Sigmoid colon (tissue), 7 donors: ENCODE results near the gene PVALEF. TPM values are rescaled to one million over a fixed set of nuclear protein-coding genes. Genes with fewer than 3 reads are reported as not detected.

Experiments
- DNase-seq: peaks from one replicate; pipeline ENCODE4 v3.0.0-alpha.2; 2019
- H3K27ac ChIP-seq, 4 donors: fragments of 200-600 bp; sonication (generic); one replicate each; pipeline ENCODE4 v1.5.1; 2016 to 2019; ENCODE audit warnings: mild to moderate bottlenecking in 1 of 4
- H3K27me3 ChIP-seq, 3 donors: fragments of 200-600 bp; sonication (generic); one replicate each; pipeline ENCODE4 v1.5.1; 2019; ENCODE audit warnings: mild to moderate bottlenecking in 1 of 3
- H3K36me3 ChIP-seq, 4 donors: fragments of 200-600 bp; sonication (generic); one replicate each; pipeline ENCODE4 v1.5.1; 2016 to 2019
- H3K4me1 ChIP-seq, 4 donors: fragments of 200-600 bp; sonication (generic); one replicate each; pipeline ENCODE4 v1.5.1; 2017 to 2019
- H3K4me3 ChIP-seq, 4 donors: fragments of 200-600 bp; sonication (generic); one replicate each; pipeline ENCODE4 v1.5.1; 2017 to 2019; ENCODE audit warnings: mild to moderate bottlenecking in 2 of 4, moderate library complexity in 1 of 4
- H3K9me3 ChIP-seq, 4 donors: fragments of 200-600 bp in 3 of 4; sonication (generic) in 3 of 4; one replicate each; pipeline versions ENCODE4 v1.5.1 to v1.6.1; 2013 to 2019
- EP300 ChIP-seq, 4 donors: sonication (generic); formaldehyde crosslinking; IDR thresholded peaks; one replicate each; pipeline ENCODE4 v1.6.1; 2017; ENCODE audit warnings: antibody characterized with exemption in 4 of 4
- POLR2A ChIP-seq, 2 donors: fragments of 450-650 bp; IDR thresholded peaks; one replicate each; pipeline ENCODE4 v1.6.1; 2016; ENCODE audit warnings: antibody characterized with exemption in 2 of 2, mild to moderate bottlenecking in 2 of 2, moderate library complexity in 2 of 2
- POLR2AphosphoS5 ChIP-seq, 4 donors: sonication (generic); formaldehyde crosslinking; IDR thresholded peaks; one replicate each; pipeline ENCODE4 v1.6.1; 2017; ENCODE audit warnings: antibody characterized with exemption in 4 of 4
- WGBS, 2 donors: extraction: QIAGEN DNeasy Blood & Tissue Kit; methylation state at CpG; one replicate each; pipeline ENCODE4 v1.1.7; 2013; 5-methylcytosine and 5-hydroxymethylcytosine counted together
- intact Hi-C: fragments of 100-400 bp; cut with DNase I; formaldehyde crosslinking; loops from one replicate; pipeline ENCODE4 v1.15.1; 2023
- polyA plus RNA-seq, 3 donors: library from polyadenylated mRNA; stranded (reverse); fragments of 200-250 nt; gene quantifications; one replicate each; pipeline ENCODE4 v1.2.3, GENCODE V29; 2013
- total RNA-seq, 4 donors: library from RNA; depleted of rRNA; stranded (reverse); fragments of >200 nt; gene quantifications; one replicate each; pipeline ENCODE4 v1.1.0, GENCODE V29; 2016
- TF ChIP-seq, protein P1 (sequence below), 4 experiments: fragments of 450-650 bp in 3 of 4; fragments of 200-600 bp in 1 of 4; IDR thresholded peaks; one replicate each; pipeline ENCODE4 v1.5.1; 2016 to 2019; ENCODE audit warnings: antibody characterized with exemption in 4 of 4, mild to moderate bottlenecking in 3 of 4, moderate library complexity in 2 of 4
- donor health status: healthy with polysubstance abuse.
- donor health status: Bipolar disorder and iron deficiency.
- donor health status: healthy.

Gene PVALEF
- total and polyA plus RNA-seq, 7 donors: not detected

DNA sequence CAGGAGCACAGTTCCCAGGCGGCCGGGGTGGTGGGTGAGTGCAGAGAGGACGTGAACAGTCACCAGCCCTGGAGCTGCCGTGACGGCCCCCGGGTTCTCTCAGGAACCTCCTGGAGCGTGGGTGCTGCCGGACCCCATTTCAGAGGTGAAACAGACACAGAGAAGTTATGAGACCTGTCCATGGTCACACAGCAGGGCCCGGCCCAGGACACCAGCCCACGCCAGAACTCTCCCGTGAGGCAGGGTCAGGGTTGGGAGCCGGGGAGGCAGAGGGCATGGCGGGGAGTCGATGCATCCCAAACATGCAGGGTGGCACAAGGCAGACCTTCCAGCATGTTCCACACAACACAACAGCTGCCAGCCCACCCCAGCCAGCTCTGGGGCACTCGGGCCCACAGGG, 3.8 kb upstream of the PVALEF start:
- WGBS, 2 donors: 91 to 96% methylated on average over 15 of the region's 15 CpGs
- Histone ChIP-seq H3K36me3 (no peaks in the 10 kb centered on the region), H3K27ac (no peak overlapping the region), H3K4me1 (peaks cover 0 to 8% (median 7%) of the 10 kb centered on the region in 4 donors), H3K9me3 (no peaks in the 10 kb centered on the region), H3K27me3 (peaks cover 1 to 22% (median 6%) of the 10 kb centered on the region in 3 donors), H3K4me3 (no peak overlapping the region)
- intact Hi-C loops: no loop called here
- TF ChIP-seq EP300 (IDR thresholded peaks at IDR 0.05) (no peak), POLR2A (IDR thresholded peaks at IDR 0.05) (no peak), POLR2AphosphoS5 (IDR thresholded peaks at IDR 0.05) (no peak)
- TF ChIP-seq, protein P1, sequence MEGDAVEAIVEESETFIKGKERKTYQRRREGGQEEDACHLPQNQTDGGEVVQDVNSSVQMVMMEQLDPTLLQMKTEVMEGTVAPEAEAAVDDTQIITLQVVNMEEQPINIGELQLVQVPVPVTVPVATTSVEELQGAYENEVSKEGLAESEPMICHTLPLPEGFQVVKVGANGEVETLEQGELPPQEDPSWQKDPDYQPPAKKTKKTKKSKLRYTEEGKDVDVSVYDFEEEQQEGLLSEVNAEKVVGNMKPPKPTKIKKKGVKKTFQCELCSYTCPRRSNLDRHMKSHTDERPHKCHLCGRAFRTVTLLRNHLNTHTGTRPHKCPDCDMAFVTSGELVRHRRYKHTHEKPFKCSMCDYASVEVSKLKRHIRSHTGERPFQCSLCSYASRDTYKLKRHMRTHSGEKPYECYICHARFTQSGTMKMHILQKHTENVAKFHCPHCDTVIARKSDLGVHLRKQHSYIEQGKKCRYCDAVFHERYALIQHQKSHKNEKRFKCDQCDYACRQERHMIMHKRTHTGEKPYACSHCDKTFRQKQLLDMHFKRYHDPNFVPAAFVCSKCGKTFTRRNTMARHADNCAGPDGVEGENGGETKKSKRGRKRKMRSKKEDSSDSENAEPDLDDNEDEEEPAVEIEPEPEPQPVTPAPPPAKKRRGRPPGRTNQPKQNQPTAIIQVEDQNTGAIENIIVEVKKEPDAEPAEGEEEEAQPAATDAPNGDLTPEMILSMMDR (IDR thresholded peaks at IDR 0.05): no peak
- DNase-seq: no peak

DNA sequence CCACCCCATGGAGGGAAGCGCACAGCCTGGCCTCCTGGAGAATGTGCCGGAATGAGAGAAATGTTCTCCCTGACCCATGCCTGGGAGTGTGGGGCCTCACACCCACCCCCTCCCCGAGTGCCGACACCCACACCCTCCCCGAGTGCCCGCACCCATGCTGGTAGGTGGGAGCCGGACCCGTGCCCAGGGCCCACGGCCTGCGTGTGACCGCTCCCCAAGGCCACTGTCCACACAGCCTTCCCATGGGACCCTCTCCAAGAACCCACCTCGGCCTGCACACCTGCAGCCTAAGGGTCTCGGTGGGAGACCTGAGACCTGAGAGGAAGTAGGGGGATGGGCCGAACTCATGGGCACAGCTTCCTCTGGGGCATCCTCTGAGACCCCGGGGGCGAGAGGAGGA, 3.3 kb upstream of the PVALEF start:
- H3K27ac ChIP-seq: no peak overlapping the region
- no peak for DNase-seq
- intact Hi-C loops: no loop called here
- H3K4me3 ChIP-seq: no peak overlapping the region
- no peaks in the 10 kb centered on the region for H3K36me3 ChIP-seq
- 78 to 88% methylated on average over 16 of the region's 16 CpGs for WGBS, 2 donors
- peaks cover 0 to 10% (median 9%) of the 10 kb centered on the region in 4 donors for H3K4me1 ChIP-seq
- no peaks in the 10 kb centered on the region for H3K9me3 ChIP-seq
- H3K27me3 ChIP-seq: peaks cover 5 to 27% (median 10%) of the 10 kb centered on the region in 3 donors
- TF ChIP-seq POLR2AphosphoS5 (IDR thresholded peaks at IDR 0.05): no peak
- TF ChIP-seq, protein P1 (IDR thresholded peaks at IDR 0.05): no peak
- TF ChIP-seq POLR2A (IDR thresholded peaks at IDR 0.05): no peak
- no peak for TF ChIP-seq EP300 (IDR thresholded peaks at IDR 0.05)

DNA sequence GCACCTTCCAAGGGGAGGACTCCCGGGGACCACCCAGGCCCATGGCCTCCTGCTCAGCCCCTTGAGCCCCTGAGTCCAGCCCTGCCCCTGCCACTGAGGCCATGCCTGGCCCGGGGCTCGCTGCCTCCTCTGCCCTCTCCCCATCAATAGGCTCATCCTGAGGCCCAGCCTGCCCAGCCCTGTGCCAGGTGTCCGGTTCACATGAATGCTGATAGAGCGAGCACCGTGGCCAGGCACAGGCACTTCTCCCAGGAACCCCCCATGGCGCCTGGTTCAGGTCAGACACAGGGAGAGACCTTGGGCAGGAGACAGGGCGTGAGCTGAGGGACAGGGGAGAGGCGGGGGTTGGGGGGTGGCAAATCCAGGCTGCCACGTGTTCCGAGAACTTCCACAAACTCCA, 2.8 kb upstream of the PVALEF start:
- Histone ChIP-seq H3K4me1 (peaks cover 0 to 10% (median 9%) of the 10 kb centered on the region in 4 donors), H3K27me3 (peaks cover 5 to 32% (median 16%) of the 10 kb centered on the region in 3 donors), H3K27ac (no peak overlapping the region), H3K36me3 (no peaks in the 10 kb centered on the region), H3K4me3 (no peak overlapping the region), H3K9me3 (no peaks in the 10 kb centered on the region)
- intact Hi-C loops: no loop called here
- 74 to 90% methylated on average over 11 of the region's 11 CpGs for WGBS, 2 donors
- DNase-seq: no peak
- TF ChIP-seq POLR2A (IDR thresholded peaks at IDR 0.05) (no peak), EP300 (IDR thresholded peaks at IDR 0.05) (no peak), POLR2AphosphoS5 (IDR thresholded peaks at IDR 0.05) (no peak)
- TF ChIP-seq, protein P1 (IDR thresholded peaks at IDR 0.05): no peak

DNA sequence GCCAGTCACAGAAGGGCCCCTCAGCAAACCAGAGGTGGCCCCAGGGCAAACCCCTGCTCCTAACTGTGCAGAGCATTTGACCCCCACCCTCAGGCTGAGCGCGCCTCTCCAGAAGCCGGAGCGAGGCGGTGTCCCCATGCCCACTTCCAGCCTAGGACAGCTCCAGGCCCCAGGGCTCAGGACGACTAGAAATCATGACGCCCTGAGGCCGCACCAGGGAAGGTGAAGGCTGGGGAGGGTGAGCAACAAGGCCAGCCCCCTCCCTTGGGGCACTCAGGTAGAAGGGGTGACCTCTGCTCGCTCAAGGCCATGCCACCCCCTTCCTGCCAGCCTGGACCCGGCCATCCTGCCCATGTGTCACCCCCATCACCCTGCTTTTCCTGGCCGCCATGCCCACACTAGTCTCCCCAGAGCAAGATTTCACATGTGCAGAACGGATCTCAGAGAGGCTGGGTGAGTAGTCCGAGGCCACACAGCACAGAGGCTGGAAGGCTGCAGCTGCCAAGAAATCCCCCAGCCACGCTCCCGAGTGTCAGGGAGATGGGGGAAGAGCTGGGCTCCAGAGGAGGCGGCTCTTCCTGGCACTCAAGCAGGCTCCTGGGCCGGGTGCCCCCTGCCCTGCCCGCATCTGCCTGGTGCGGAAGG, 2.1 kb upstream of the PVALEF start:
- Histone ChIP-seq H3K27me3 (peaks cover 5 to 39% (median 20%) of the 10 kb centered on the region in 3 donors), H3K36me3 (no peaks in the 10 kb centered on the region), H3K27ac (no peak overlapping the region), H3K4me1 (peaks cover 0 to 10% (median 9%) of the 10 kb centered on the region in 4 donors), H3K9me3 (no peaks in the 10 kb centered on the region), H3K4me3 (no peak overlapping the region)
- no peak for DNase-seq
- intact Hi-C loops: no loop called here
- TF ChIP-seq EP300 (IDR thresholded peaks at IDR 0.05) (no peak), POLR2AphosphoS5 (IDR thresholded peaks at IDR 0.05) (no peak), POLR2A (IDR thresholded peaks at IDR 0.05) (no peak)
- TF ChIP-seq, protein P1 (IDR thresholded peaks at IDR 0.05): no peak
- WGBS, 2 donors: 84 to 89% methylated on average over 19 of the region's 19 CpGs
